Activated naive CD4-positive, alpha-beta T cell treated with anti-CD3 and anti-CD28 coated beads for 36 hours (primary cell): ENCODE data around the gene ZNF736. TPM values are rescaled to one million over a fixed set of nuclear protein-coding genes. Genes with fewer than 3 reads are reported as not detected.
"Not testable (repeated sequence)": the region's sequence is repeated elsewhere in the genome, so short reads cannot be mapped to it uniquely, and the experiment has no call there.

Source experiments
- CTCF ChIA-PET: fragments of 350-600 bp; sonication (Branson Sonifier 250); formaldehyde crosslinking; loops from one replicate; lab custom pipeline; 2021; ENCODE audit warnings: antibody characterized with exemption; lab: Charles Lee
- DNase-seq: peaks from one replicate; pipeline ENCODE4 v3.0.0-alpha.2; 2020
- H3K27ac Mint-ChIP-seq: one replicate; pipeline ENCODE4 v1.8.0; 2021; ENCODE audit warnings: mild to moderate bottlenecking, mixed read lengths
- H3K27me3 Mint-ChIP-seq: one replicate; pipeline ENCODE4 v1.8.0; 2021; ENCODE audit warnings: low read depth, mixed read lengths
- H3K36me3 Mint-ChIP-seq: one replicate; pipeline ENCODE4 v1.8.0; 2021; ENCODE audit warnings: low read depth, mixed read lengths
- H3K4me1 Mint-ChIP-seq: one replicate; pipeline ENCODE4 v1.8.0; 2021; ENCODE audit warnings: low read depth, mixed read lengths
- H3K4me3 Mint-ChIP-seq: one replicate; pipeline ENCODE4 v1.8.0; 2021; ENCODE audit warnings: mild to moderate bottlenecking, moderate library complexity, mixed read lengths
- H3K9me3 Mint-ChIP-seq: one replicate; pipeline ENCODE4 v1.8.0; 2021; ENCODE audit warnings: mixed read lengths
- intact Hi-C: fragments of 100-400 bp; cut with micrococcal nuclease; formaldehyde crosslinking; loops from one replicate; pipeline ENCODE4 v1.15.1; 2023
- total RNA-seq, 2 experiments: library from RNA; stranded (reverse); gene quantifications; one replicate each; pipeline ENCODE4 v1.2.3, GENCODE V29; 2021

The ZNF736 gene
- total RNA-seq, 2 experiments from 2014 or later, result 22.7 to 24.0 TPM

DNA sequence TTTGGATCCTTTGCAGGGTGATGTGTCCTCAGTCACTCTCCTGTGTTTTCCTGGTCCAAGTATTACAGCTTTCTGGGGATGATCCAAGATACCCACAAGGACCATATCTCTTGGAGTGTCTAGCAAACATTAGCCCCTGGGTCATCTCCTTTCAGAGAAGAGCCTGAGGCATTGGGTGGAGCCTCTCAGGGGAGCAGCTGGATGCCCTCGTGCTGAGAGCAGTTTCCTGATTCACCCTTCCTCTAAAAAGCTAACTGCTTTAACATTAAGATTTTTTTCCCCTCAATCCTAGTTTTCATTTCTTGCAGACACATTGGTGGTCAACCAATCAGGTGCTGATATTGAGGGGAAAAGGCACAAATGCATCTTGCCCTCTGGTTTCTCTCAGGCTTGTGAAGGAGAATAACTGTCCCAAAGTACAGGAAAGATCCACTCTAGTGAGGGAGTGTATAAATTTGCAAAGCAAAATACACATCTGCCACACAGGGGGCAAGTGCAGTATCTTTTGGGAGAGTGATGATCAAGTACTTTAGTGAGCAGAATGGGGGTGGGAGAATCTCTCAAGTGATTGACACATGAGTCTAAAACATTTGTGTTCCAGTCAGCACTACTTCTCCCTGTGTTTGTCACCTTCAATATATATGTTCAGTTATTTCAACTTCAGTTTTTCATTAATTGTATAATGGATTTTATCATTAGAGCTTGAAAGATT lies 2.4 kb downstream of the ZNF736 start:
- CTCF ChIA-PET, H3K27ac Mint-ChIP-seq, DNase-seq, H3K9me3 Mint-ChIP-seq, H3K4me3 Mint-ChIP-seq, intact Hi-C loops, H3K27me3 Mint-ChIP-seq: not testable (repeated sequence)
- Mint-ChIP-seq H3K4me1 (peaks cover 37% of the 10 kb centered on the region), H3K36me3 (peaks cover 49% of the 10 kb centered on the region)

DNA sequence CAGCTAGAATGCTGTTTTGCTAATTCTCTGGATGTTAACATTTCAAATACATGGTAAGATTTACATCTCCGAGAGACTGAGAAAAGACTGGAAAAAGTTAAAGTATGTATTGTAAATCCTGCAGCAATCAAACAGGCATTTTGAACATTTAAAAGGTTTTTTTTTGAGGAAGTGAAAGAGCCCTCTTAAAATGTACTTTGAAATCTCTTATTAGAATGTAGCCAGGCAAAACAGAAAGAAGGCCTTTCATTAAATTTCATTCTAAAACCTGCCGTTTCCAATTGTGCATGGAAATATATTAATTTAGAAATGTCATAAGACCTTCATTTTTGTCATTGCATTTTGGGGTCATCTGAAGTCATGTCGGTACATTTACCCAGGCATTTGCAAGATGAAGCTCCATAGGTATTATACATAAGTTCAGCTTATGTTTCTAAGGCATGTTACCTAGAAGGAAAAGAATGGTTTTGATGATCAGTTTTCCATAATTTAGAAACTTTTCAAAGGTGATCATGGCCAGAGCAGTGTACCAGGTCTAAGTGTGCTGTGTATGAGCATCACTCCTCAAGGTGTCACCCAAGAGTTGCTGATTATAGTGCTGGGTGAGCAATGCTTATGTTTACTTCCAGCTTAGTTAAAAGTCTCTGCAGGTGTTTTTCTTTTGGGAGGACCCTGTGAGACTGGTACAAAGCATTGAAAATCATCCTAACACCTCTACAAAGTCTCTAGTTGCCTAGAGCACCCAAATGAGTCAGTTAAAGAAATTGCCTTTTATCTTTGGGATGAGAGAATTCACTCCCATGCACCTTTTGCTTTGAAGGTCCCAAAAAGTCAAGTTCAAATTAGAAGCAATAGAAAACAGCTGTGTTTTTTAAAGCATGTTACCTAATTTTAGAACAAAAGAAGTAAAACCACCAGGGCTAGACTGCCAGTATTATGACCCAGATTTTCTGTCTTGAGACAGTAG lies 7.1 kb downstream of the ZNF736 start:
- Mint-ChIP-seq H3K4me3 (no peak overlapping the region), H3K9me3 (peaks cover 36% of the 10 kb centered on the region), H3K27ac (no peak overlapping the region), H3K27me3 (no peaks in the 10 kb centered on the region), H3K36me3 (peaks cover 68% of the 10 kb centered on the region), H3K4me1 (peaks cover 18% of the 10 kb centered on the region)
- CTCF ChIA-PET, result interaction anchor here (0.7 to 1.9 kb wide), 4 partner anchors 9 to 304 kb away, joined by 3 to 6 read pairs (median 3); no protein-coding TSS in a partner anchor
- DNase-seq, result no peak
- intact Hi-C loops, result no loop called here

DNA sequence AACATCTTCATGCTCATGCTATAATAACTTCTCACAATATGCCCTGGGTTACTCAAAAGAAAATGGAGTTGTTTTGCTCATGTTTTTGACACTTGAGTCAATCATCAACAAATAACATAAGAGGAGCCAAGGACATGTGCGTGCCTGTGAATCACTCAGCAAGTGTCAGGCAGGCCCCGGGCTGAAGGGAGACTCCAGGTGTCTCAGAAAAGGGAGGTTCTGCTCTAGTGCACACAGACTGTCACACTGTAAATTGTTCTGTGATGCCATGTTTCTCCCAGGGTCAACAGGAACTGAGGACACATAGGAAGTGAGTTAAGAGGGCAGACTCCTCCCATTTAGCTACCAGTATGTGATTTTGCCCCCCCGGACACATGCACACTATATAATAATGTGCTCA lies 10.4 kb downstream of the ZNF736 start:
- H3K27me3 Mint-ChIP-seq, intact Hi-C loops, DNase-seq, H3K4me1 Mint-ChIP-seq, CTCF ChIA-PET, H3K27ac Mint-ChIP-seq, H3K4me3 Mint-ChIP-seq: not testable (repeated sequence)
- Mint-ChIP-seq H3K9me3 (peaks cover 56% of the 10 kb centered on the region), H3K36me3 (peaks cover 79% of the 10 kb centered on the region)

DNA sequence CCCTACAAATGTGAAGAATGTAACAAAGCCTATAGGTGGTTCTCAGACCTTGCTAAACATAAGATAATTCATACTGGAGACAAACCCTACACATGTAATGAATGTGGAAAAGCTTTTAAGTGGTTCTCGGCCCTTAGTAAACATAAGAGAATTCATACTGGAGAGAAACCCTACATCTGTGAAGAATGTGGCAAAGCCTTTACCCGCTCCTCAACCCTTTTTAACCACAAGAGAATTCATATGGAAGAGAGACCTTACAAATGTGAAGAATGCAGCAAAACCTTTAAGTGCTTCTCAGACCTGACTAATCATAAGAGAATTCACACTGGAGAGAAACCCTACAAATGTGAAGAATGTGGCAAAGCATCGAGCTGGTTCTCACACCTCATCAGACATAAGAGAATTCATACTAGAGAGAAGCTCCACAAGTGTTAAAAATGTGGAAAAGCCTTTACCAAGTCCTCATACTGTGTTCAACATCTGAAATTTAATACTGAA lies 35.0 kb downstream of the ZNF736 start:
- H3K27ac Mint-ChIP-seq, H3K27me3 Mint-ChIP-seq, H3K4me1 Mint-ChIP-seq, H3K4me3 Mint-ChIP-seq, DNase-seq, intact Hi-C loops, CTCF ChIA-PET: not testable (repeated sequence)
- Mint-ChIP-seq H3K9me3 (peaks cover 72% of the 10 kb centered on the region), H3K36me3 (peaks cover 82% of the 10 kb centered on the region)

DNA sequence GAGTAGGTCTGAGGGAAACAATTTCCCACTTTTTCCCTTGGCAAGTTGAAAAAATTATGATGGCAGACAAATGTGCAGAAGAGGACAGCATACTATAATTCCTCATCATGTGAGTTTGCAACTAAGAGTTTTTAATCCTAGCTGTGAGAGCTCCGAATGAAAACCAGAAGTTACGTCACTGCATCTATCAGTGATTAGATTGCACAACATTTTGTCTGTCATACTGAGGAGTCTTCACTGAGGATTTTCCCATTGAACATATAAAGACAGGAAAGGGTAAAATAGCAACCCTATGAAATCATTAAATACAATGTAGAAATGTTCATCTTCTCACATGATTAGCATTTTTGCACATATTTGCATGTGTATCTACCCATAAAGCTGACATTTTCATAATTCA lies 45.8 kb downstream of the ZNF736 start:
- Mint-ChIP-seq H3K36me3 (peaks cover 28% of the 10 kb centered on the region), H3K4me1 (no peaks in the 10 kb centered on the region), H3K27ac (no peak overlapping the region), H3K9me3 (peaks cover 56% of the 10 kb centered on the region), H3K4me3 (no peak overlapping the region), H3K27me3 (no peaks in the 10 kb centered on the region)
- intact Hi-C loops, result no loop called here
- CTCF ChIA-PET, result interaction anchor here (0.6 kb wide), 1 partner anchor 92 kb away, joined by 4 read pairs; no protein-coding TSS in a partner anchor
- DNase-seq, result no peak

DNA sequence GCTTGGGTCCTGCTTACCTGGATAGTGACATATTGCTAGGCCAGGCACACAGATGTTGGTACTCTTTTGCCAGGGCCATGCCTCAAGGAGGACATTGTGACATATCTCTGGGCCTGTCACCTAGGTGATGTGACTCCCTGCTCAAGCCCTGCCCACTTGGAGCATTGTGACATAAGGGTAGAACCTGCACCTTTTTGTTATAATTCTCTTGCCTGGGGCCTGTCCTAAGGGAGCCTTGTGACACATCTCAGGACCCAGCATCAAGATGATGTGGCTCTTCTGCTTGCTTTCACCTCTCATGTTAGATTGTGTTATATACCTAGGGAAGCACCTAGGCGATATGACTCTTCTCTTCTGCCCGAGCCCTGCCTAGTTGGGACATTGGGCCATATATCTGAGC lies 57.4 kb downstream of the ZNF736 start:
- Mint-ChIP-seq H3K9me3 (peaks cover 72% of the 10 kb centered on the region), H3K36me3 (peaks cover 10% of the 10 kb centered on the region), H3K27me3 (no peaks in the 10 kb centered on the region), H3K4me3 (no peak overlapping the region), H3K27ac (no peak overlapping the region), H3K4me1 (no peaks in the 10 kb centered on the region)
- CTCF ChIA-PET, result no interaction called here
- intact Hi-C loops, result no loop called here
- no peak for DNase-seq

DNA sequence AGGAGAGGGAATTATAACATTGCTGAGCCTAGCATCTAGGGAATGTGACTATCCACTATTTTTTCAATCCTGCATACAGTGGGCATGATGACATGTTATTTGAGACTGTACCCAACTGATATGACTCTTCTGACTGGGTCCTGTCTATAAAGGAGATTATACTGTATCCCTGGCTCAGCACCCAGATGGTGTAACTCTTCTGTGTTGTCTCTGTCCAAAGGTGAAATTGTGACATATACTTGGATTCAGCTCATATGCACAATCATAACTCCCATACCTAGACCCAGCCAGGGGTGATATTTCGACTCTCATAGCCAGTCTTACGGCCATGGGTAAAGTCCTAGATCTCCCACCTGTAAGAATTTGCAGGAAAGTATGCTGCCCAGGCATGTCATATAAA lies 59.3 kb downstream of the ZNF736 start:
- DNase-seq, result no peak
- Mint-ChIP-seq H3K9me3 (peaks cover 67% of the 10 kb centered on the region), H3K36me3 (peaks cover 9% of the 10 kb centered on the region), H3K27ac (no peak overlapping the region), H3K27me3 (no peaks in the 10 kb centered on the region), H3K4me3 (no peak overlapping the region), H3K4me1 (no peaks in the 10 kb centered on the region)
- intact Hi-C loops, result no loop called here
- CTCF ChIA-PET, result no interaction called here

DNA sequence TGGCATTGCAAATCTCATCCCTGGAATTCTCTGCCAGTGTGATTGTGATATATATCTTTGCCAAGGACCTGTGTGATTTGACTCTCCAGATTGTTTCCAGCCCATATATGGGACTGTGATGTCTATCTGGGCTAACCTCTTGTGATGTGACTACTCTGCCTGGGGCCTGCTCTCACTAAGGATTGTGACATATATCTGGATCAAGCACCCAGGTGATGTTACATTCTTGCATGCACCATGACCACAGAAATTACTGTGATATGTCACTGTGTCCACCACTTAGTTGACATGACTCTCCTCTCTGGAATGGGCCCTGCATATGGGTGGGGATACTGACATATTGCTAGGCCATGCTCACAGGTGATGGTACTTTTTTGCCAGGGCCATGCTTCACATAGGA lies 86.6 kb downstream of the ZNF736 start:
- CTCF ChIA-PET, result no interaction called here
- intact Hi-C loops, result no loop called here
- no peak overlapping the region for H3K4me3 Mint-ChIP-seq
- peaks cover 15% of the 10 kb centered on the region for H3K9me3 Mint-ChIP-seq
- no peaks in the 10 kb centered on the region for H3K27me3 Mint-ChIP-seq
- no peaks in the 10 kb centered on the region for H3K36me3 Mint-ChIP-seq
- DNase-seq, result no peak
- no peaks in the 10 kb centered on the region for H3K4me1 Mint-ChIP-seq
- no peak overlapping the region for H3K27ac Mint-ChIP-seq

Other genes with a start within 250 kb of the ZNF736 start
- not detected for gene ZNF735, start 106.8 kb upstream of the ZNF736 start, total RNA-seq
- not detected for gene ZNF679, start 85.5 kb upstream of the ZNF736 start, total RNA-seq
- gene ZNF680, start 249.1 kb downstream of the ZNF736 start, total RNA-seq, result 10 to 100 TPM; 13.4 to 14.0 TPM